Erythroblast (primary cell): ENCODE results near the gene ENGASE.

Source experiments
- GATA1 ChIP-seq: IDR thresholded peaks from 2 replicates; pipeline ENCODE4 v1.6.1; 2011; ENCODE audit warnings: low read depth, mild to moderate bottlenecking, control low read depth, low read length, moderate library complexity
- POLR2A ChIP-seq: IDR thresholded peaks from 2 replicates; pipeline ENCODE4 v1.6.1; 2011; ENCODE audit warnings: mild to moderate bottlenecking, low read length

DNA sequence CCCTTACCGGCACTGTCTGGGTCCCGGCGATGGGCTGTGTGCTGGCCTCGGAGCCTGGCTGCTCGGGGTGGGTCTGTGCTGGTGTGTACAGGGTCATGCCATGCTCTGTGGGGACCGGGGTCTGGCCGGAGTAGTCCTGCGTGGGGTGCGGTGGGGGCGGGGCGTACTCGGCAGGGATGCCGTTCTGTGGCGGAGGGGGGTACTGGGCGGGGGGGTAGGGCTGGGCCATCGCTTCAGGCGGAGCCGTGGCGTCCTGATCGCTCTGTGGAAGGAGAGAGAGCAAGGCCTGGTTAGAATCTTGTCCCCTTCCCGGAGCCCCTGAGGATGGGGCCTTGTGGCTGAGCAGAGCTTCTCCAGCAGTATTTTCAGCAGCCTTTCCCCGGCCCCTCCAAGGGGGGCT lies 40.9 kb downstream of the ENGASE start:
- TF ChIP-seq POLR2A (no peak), GATA1 (no peak)
